ENCODE results near the gene TRIM36. TPM values are rescaled to one million over a fixed set of nuclear protein-coding genes. Genes with fewer than 3 reads are reported as not detected.

TRIM36 gene
- total RNA-seq, 1 experiment from 2014 or later = 0.95 TPM

DNA sequence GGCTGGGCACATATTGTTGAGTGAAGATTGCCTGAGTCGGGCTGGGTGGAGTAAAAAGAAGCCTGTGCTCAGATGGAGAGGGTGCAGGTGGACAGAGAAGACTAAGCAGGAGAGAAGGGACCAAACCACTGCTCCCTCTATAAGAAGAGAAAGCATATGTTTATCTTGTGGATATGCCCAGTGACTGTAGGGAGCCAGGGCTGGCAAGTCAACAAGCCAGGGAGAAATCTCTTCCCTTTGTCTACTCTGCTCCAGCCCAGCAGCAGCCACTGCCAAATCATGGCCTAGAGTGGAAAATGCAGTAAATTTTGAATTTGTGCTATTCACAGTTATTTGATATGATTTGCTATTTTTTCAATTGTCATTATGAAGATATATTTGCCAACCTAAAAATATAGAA lies 33.2 kb upstream of the TRIM36 start:
- ChIA-PET CTCF (no interaction called here), POLR2A (no interaction called here)
- Histone ChIP-seq H3K27me3 (replicated peaks; ENCODE audit: control insufficient read depth, insufficient read depth, low read length) (no peaks in the 10 kb centered on the region), H3K9me3 (no peaks in the 10 kb centered on the region), H3K4me3 (ENCODE audit: low read depth, low read length) (no peak overlapping the region), H3K4me1 (no peaks in the 10 kb centered on the region), H3K36me3 (ENCODE audit: control insufficient read depth, insufficient read depth, low read length) (no peaks in the 10 kb centered on the region)
- H3K27me3 Mint-ChIP-seq (ENCODE audit: insufficient read depth, unreplicated experiment) = peaks cover 4% of the 10 kb centered on the region
- no peaks in the 10 kb centered on the region for H3K36me3 Mint-ChIP-seq (ENCODE audit: insufficient read depth, unreplicated experiment)
- no peaks in the 10 kb centered on the region for H3K4me1 Mint-ChIP-seq (ENCODE audit: low read depth, unreplicated experiment)
- intact Hi-C loops (cut with micrococcal nuclease; ENCODE audit: unreplicated experiment) = no loop called here
- no peak overlapping the region for H3K4me3 Mint-ChIP-seq (ENCODE audit: unreplicated experiment)
- no TSS peak for BruUV-seq (replicated peaks)
- no peaks in the 10 kb centered on the region for H3K9me3 Mint-ChIP-seq (ENCODE audit: unreplicated experiment)
- no peak for DNase-seq
- no peak overlapping the region for H3K27ac Mint-ChIP-seq (ENCODE audit: unreplicated experiment)
- no peak for TF ChIP-seq CTCF (IDR thresholded peaks at IDR 0.05; ENCODE audit: insufficient read depth in 1 of 2, low read depth in 1 of 2, low read length in 1 of 2, severe bottlenecking in 1 of 2, unreplicated experiment in 1 of 2)

DNA sequence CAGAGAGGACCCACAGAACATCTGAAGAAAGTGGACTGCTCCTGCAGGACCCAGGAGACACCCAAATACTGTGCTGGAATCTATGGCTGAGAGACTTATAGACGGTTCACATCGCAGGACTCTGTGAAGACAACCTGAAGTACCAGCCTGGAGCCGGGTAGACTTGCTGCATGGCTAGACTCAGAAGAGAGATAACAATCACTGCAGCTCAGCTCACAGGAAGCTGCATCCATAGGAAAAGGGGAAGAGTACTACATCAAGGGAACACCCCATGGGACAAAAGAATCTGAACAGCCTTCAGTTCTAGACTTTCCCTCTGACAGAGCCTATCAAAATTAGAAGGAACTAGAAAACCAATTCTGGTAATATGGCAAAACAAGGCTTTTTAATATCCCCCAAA lies 26.5 kb upstream of the TRIM36 start:
- no peak for TF ChIP-seq CTCF (IDR thresholded peaks at IDR 0.05; ENCODE audit: insufficient read depth in 1 of 2, low read depth in 1 of 2, low read length in 1 of 2, severe bottlenecking in 1 of 2, unreplicated experiment in 1 of 2)
- Mint-ChIP-seq H3K9me3 (ENCODE audit: unreplicated experiment) (no peaks in the 10 kb centered on the region), H3K4me1 (ENCODE audit: low read depth, unreplicated experiment) (no peaks in the 10 kb centered on the region), H3K4me3 (ENCODE audit: unreplicated experiment) (no peak overlapping the region), H3K27me3 (ENCODE audit: insufficient read depth, unreplicated experiment) (peaks cover 23% of the 10 kb centered on the region), H3K27ac (ENCODE audit: unreplicated experiment) (no peak overlapping the region), H3K36me3 (ENCODE audit: insufficient read depth, unreplicated experiment) (no peaks in the 10 kb centered on the region)
- CTCF ChIA-PET = no interaction called here
- H3K4me3 ChIP-seq (ENCODE audit: low read depth, low read length) = no peak overlapping the region
- POLR2A ChIA-PET = no interaction called here
- intact Hi-C loops (cut with micrococcal nuclease; ENCODE audit: unreplicated experiment) = no loop called here
- BruUV-seq (replicated peaks) = no TSS peak
- H3K4me1 ChIP-seq = no peaks in the 10 kb centered on the region
- H3K27me3 ChIP-seq (replicated peaks; ENCODE audit: control insufficient read depth, insufficient read depth, low read length) = no peaks in the 10 kb centered on the region
- H3K9me3 ChIP-seq = no peaks in the 10 kb centered on the region
- DNase-seq = no peak
- no peaks in the 10 kb centered on the region for H3K36me3 ChIP-seq (ENCODE audit: control insufficient read depth, insufficient read depth, low read length)

DNA sequence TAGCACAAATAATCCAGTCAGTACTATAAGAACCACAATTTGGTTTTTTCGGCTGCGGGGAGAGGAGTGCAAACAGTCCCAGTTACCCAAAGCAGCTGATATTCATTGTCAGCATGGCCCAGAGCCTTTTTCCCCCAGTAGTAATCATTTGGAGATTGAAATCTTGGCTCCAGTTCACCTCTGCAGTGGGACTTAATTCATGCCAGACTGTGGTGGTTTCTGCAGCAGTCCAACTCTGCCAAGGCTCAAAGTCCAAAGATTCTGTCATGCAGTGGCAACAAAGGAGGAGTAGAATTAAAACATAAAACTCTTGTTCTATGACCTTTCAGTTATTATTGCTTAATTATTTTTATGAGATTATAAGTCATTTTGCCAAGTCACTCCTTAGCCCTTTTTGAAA lies 25.0 kb upstream of the TRIM36 start:
- CTCF ChIA-PET = no interaction called here
- intact Hi-C loops (cut with micrococcal nuclease; ENCODE audit: unreplicated experiment) = no loop called here
- H3K9me3 Mint-ChIP-seq (ENCODE audit: unreplicated experiment) = no peaks in the 10 kb centered on the region
- no TSS peak for BruUV-seq (replicated peaks)
- H3K9me3 ChIP-seq = no peaks in the 10 kb centered on the region
- no peak overlapping the region for H3K4me3 ChIP-seq (ENCODE audit: low read depth, low read length)
- no peaks in the 10 kb centered on the region for H3K36me3 ChIP-seq (ENCODE audit: control insufficient read depth, insufficient read depth, low read length)
- H3K27ac Mint-ChIP-seq (ENCODE audit: unreplicated experiment) = no peak overlapping the region
- H3K27me3 ChIP-seq (replicated peaks; ENCODE audit: control insufficient read depth, insufficient read depth, low read length) = no peaks in the 10 kb centered on the region
- H3K4me1 ChIP-seq = no peaks in the 10 kb centered on the region
- no peaks in the 10 kb centered on the region for H3K36me3 Mint-ChIP-seq (ENCODE audit: insufficient read depth, unreplicated experiment)
- POLR2A ChIA-PET = no interaction called here
- peaks cover 23% of the 10 kb centered on the region for H3K27me3 Mint-ChIP-seq (ENCODE audit: insufficient read depth, unreplicated experiment)
- H3K4me1 Mint-ChIP-seq (ENCODE audit: low read depth, unreplicated experiment) = no peaks in the 10 kb centered on the region
- TF ChIP-seq CTCF (IDR thresholded peaks at IDR 0.05; ENCODE audit: insufficient read depth in 1 of 2, low read depth in 1 of 2, low read length in 1 of 2, severe bottlenecking in 1 of 2, unreplicated experiment in 1 of 2) = no peak
- DNase-seq = no peak
- no peak overlapping the region for H3K4me3 Mint-ChIP-seq (ENCODE audit: unreplicated experiment)

All from Caco-2 (cell line).